ENCODE results near the gene LEMD2.

GRCh38 chr6:33758815-33759216 is 30.1 kb downstream of the LEMD2 start:
- TF ChIP-seq CTCF (optimal IDR thresholded peaks at IDR 0.05 in 1 of 3, IDR thresholded peaks at IDR 0.05 in 1 of 3, conservative IDR thresholded peaks at IDR 0.05 in 1 of 3; ENCODE audit: extremely low read depth in 1 of 3, insufficient read depth in 2 of 3, low read length in 3 of 3), result no peak
- TF ChIP-seq EZH2 (IDR thresholded peaks at IDR 0.05; ENCODE audit: low read length), result no peak

Measured in keratinocyte (primary cell).